ENCODE results near the gene COL2A1. TPM values are rescaled to one million over a fixed set of nuclear protein-coding genes. Genes with fewer than 3 reads are reported as not detected.

COL2A1 gene
- total RNA-seq, 1 experiment from 2014 or later: 0.12 TPM

GRCh38 chr12:48002773-48003218, 1.5 kb downstream of the COL2A1 start:
- POLR2A ChIA-PET: interaction anchor here (0.8 kb wide), 1 partner anchor 11 kb away, joined by 3 read pairs; no protein-coding TSS in a partner anchor
- CTCF ChIA-PET: interaction anchor here (0.5 kb wide), 1 partner anchor 163 kb away, joined by 3 read pairs; no protein-coding TSS in a partner anchor
- no peak for DNase-seq (ENCODE audit: unreplicated experiment)

GRCh38 chr12:48002414-48002730, 1.9 kb downstream of the COL2A1 start:
- Mint-ChIP-seq H3K27ac (ENCODE audit: low read depth, unreplicated experiment) (no peak overlapping the region), H3K36me3 (ENCODE audit: insufficient read depth, unreplicated experiment) (no peaks in the 10 kb centered on the region), H3K27me3 (ENCODE audit: insufficient read depth, unreplicated experiment) (peaks cover 71% of the 10 kb centered on the region), H3K9me3 (ENCODE audit: unreplicated experiment) (no peaks in the 10 kb centered on the region), H3K4me1 (ENCODE audit: insufficient read depth, unreplicated experiment) (peaks cover 5% of the 10 kb centered on the region), H3K4me3 (ENCODE audit: unreplicated experiment) (peak overlapping the region; percentile 91)
- ChIA-PET CTCF (interaction anchor here (0.5 to 1.3 kb wide), 2 partner anchors 50 to 163 kb away, joined by 3 read pairs; no protein-coding TSS in a partner anchor), POLR2A (interaction anchor here (0.8 to 1.2 kb wide), 3 partner anchors 11 to 59 kb away, joined by 3 read pairs; no protein-coding TSS in a partner anchor)
- intact Hi-C loops (cut with micrococcal nuclease): loop anchor here (5.0 kb wide), 1 partner anchor 155 kb away; the partner anchor contains the start of gene ASB8
- TF ChIP-seq CTCF (IDR thresholded peaks at IDR 0.05; ENCODE audit: unreplicated experiment): no peak
- BruUV-seq (replicated peaks): no TSS peak
- no peak for DNase-seq (ENCODE audit: unreplicated experiment)

More at GRCh38 chr12:48002773-48003218, 1.5 kb downstream of the COL2A1 start:
- no peaks in the 10 kb centered on the region for H3K36me3 Mint-ChIP-seq (ENCODE audit: insufficient read depth, unreplicated experiment)
- no peaks in the 10 kb centered on the region for H3K9me3 Mint-ChIP-seq (ENCODE audit: unreplicated experiment)
- peaks cover 75% of the 10 kb centered on the region for H3K27me3 Mint-ChIP-seq (ENCODE audit: insufficient read depth, unreplicated experiment)
- no TSS peak for BruUV-seq (replicated peaks)
- intact Hi-C loops (cut with micrococcal nuclease): loop anchor here (5.0 kb wide), 1 partner anchor 155 kb away; the partner anchor contains the start of gene ASB8
- peaks cover 5% of the 10 kb centered on the region for H3K4me1 Mint-ChIP-seq (ENCODE audit: insufficient read depth, unreplicated experiment)
- H3K4me3 Mint-ChIP-seq (ENCODE audit: unreplicated experiment): no peak overlapping the region
- no peak for TF ChIP-seq CTCF (IDR thresholded peaks at IDR 0.05; ENCODE audit: unreplicated experiment)
- H3K27ac Mint-ChIP-seq (ENCODE audit: low read depth, unreplicated experiment): no peak overlapping the region

GRCh38 chr12:48001505-48002413, 2.5 kb downstream of the COL2A1 start:
- peak overlapping the region; percentile 87 for H3K27ac Mint-ChIP-seq (ENCODE audit: low read depth, unreplicated experiment)
- peaks cover 64% of the 10 kb centered on the region for H3K27me3 Mint-ChIP-seq (ENCODE audit: insufficient read depth, unreplicated experiment)
- intact Hi-C loops (cut with micrococcal nuclease): loop anchor here (5.0 kb wide), 1 partner anchor 156 kb away; the partner anchor contains the start of gene ASB8
- POLR2A ChIA-PET: interaction anchor here (0.8 to 1.2 kb wide), 4 partner anchors 9 to 60 kb away, joined by 3 read pairs; no protein-coding TSS in a partner anchor
- peak; percentile 67 for DNase-seq (ENCODE audit: unreplicated experiment)
- no peaks in the 10 kb centered on the region for H3K36me3 Mint-ChIP-seq (ENCODE audit: insufficient read depth, unreplicated experiment)
- CTCF ChIA-PET: interaction anchor here (0.7 to 1.3 kb wide), 3 partner anchors 12 to 51 kb away, joined by 3 read pairs; no protein-coding TSS in a partner anchor
- peak overlapping the region; percentile 91 for H3K4me3 Mint-ChIP-seq (ENCODE audit: unreplicated experiment)
- no TSS peak for BruUV-seq (replicated peaks)
- H3K4me1 Mint-ChIP-seq (ENCODE audit: insufficient read depth, unreplicated experiment): peaks cover 5% of the 10 kb centered on the region
- no peaks in the 10 kb centered on the region for H3K9me3 Mint-ChIP-seq (ENCODE audit: unreplicated experiment)
- TF ChIP-seq CTCF (IDR thresholded peaks at IDR 0.05; ENCODE audit: unreplicated experiment): no peak

Data from MCF 10A (cell line).